Measurements from ENCODE around the gene MAML3.

Gene MAML3

GRCh38 chr4:140126261-140126660, 27.7 kb downstream of the MAML3 start:
- no peak for DNase-seq (ENCODE audit: low read depth in 2 of 2)

DNA sequence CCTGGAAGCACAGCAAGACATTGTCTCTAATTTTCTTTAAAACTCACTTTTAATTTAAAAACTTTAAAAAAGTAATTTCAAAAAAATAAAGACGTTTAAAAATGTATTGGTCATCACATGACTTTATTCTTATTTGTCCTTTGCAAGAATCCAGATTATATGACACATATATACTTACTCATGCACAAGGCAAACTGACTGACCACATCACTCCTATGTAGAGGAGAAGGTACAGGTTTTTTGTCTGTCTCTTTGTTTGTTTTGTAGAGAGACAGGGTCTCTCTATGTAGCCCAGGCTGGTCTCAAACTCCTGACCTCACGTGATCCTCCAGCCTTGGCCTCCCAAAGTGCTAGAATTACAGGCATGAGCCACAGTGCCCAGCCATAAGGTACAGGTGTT, 28.6 kb downstream of the MAML3 start:
- DNase-seq (ENCODE audit: low read depth in 2 of 2): no peak

DNA sequence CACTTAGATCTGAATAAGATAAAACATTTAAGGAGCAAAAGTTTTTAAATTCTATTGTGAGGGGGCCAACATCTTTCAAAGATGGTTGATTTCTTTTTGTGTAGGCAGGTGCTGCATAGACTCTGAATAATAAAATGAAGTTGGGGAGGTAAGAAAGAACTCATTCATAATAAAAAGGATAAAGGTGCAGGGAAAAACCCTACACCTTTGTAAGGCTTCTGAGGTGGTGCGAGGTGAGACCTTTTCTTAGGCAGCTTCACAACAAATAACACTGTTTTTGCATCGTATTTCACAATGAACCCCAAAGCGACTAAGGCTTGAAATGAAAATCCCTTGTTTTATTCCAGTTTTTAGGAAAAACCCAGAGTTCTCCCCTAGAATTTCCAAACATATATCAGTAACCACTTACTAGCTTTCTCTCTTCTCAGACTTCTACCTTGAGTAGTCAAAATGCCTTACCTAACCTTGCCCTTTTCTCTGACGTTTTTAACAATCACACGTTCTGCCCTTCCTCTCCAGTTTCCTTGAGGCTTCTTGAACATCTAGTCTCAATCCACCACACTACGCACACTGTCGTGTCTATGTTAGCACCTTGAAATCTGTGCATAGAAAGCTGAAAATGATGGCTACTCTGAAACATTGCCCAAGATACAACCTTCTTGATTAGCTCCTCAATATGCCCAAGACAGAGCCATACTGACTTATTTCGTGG, 30.2 kb downstream of the MAML3 start:
- DNase-seq (ENCODE audit: low read depth in 2 of 2): no peak

DNA sequence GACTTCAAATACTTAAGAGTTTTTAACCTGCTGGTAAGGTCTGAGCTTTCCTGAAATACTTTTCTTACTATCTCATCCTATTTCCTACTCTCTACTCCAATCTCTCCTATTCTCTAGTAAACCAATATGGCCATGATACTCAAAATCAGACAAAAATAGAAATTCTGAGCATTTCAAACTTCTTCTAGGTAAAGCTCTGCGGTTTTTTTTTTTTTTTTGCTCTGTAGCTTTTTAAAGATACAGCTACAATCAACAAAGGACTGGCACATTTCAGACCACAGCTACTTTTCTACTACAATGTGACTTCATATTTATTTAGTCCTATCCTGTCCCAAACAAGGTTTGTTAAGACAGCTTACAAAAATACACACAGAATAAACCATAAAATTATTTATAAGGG, 31.1 kb downstream of the MAML3 start:
- DNase-seq (ENCODE audit: low read depth in 2 of 2): no peak

DNA sequence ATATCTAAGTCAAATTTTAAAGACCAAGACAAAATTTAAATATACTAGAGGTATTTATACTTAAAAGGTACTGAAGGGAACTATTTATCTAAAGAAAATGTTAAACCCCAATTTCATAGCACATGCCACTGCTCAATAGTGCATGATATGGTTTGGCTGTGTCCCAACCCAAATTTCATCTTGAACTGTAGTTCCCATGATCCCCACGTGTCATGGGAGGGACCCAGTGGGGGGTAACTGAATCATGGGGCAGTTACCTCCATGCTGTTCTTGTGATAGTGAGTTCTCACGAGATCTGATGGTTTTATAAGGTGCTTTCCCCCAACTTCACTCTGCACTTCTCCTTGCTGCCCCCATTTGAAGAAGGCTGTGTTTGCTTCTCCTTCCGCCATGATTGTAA, 32.3 kb downstream of the MAML3 start:
- no peak for DNase-seq (ENCODE audit: low read depth in 2 of 2)

DNA sequence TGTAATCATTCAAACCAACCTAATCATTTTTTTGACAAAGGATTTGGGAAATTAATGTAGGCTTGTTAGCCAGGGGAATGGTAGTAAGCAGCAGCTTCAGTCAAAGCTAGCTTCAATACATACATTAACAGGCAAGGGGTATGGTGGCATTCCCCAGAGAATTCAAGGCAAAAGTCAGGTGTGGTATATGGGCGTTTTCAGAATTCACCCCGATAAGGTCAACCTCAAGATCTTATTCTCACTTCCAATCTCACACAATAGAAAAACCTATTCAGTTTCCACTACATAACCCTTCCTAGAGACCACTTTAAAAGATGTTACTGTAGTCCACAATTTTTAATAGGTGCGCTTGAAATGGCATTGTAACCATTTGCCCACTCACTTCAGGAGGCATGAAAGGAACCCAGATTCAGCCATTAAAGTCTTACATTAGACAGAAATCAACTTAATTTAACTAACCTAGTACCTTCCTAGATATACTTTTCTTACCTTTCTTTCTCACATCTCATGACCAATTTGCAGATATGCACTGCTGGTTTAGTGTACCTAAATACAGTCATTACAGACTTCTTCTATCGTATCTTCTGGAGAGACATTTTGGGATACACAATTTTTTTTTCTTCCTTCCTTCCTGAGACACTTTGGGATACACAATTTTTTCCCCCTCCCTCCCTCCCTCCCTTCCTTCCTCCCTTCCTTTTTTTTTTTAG, 34.9 kb downstream of the MAML3 start:
- DNase-seq (ENCODE audit: low read depth in 2 of 2): no peak

DNA sequence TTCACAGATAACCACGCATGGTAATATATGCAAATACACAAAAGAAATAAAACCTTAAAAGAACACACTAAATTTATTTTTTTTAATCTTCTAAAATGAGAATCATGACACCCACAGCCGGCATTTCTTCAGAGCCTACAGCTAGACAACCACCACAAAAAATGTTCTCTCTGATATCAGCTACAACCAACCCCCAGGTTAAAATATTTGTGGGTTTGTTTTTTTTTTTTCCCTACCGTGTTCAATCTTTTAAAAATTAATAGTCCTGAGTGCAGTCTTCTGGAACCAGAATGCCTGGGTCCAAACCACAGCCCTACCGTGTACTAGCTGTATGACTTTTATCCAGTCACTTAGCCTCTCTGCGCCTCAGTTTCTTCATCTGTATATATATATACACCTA, 36.0 kb downstream of the MAML3 start:
- no peak for DNase-seq (ENCODE audit: low read depth in 2 of 2)

DNA sequence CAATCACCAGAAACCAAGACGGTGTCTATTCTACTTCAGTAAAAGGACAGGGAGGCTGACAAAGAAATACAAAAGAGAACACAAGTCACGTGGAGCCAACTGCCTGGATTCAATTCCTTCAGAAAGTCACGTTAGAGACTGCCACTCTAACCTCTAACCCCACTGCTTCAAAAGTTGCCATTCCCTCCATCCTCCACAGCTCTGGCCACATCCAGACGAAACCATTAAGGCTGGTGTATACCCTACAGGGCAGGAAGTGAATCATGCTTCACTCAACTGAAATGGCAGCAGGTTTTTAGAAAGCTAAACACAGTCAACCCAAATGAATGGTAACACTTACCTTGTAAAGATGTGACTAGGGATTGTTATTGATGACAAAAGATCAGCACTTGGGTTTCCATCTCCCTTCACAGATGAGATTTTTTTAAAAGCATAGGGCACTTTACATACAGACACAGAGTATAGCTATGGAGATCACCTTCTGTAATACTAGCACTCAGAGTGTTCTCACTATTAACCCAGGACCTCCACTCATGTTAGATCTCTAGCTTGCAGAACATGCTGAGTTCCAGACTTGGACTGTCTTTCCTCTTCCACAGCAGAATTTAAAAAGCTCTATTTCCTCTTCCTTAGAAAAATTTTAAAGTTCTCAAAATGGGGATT, 37.4 kb downstream of the MAML3 start:
- no peak for DNase-seq (ENCODE audit: low read depth in 2 of 2)

GRCh38 chr4:140115140-140115539, 38.8 kb downstream of the MAML3 start:
- no peak for DNase-seq (ENCODE audit: low read depth in 2 of 2)

DNA sequence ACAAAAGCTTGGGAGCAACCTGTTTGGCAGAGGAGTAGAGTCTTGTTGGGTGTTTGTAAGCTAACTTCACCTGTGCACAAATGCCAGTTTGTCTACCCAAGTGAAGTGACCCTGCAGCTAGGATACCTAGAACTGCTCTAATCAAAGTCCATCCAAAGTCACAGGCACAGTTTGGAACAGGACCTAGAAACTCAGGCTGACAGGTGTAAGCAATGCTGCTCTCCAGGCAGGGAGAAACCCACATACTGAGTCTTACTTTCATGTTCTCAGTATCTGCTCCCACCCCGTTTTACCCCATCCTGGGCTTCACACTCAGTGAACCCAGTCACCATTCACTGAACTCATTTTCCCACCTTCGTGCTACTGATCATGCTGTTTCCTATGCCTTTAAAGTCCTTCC, 40.3 kb downstream of the MAML3 start:
- no peak for DNase-seq (ENCODE audit: low read depth in 2 of 2)

- DNase-seq (ENCODE audit: low read depth in 2 of 2): no peak
Observed at GRCh38 chr4:140112576-140112975, 41.4 kb downstream of the MAML3 start.

DNA sequence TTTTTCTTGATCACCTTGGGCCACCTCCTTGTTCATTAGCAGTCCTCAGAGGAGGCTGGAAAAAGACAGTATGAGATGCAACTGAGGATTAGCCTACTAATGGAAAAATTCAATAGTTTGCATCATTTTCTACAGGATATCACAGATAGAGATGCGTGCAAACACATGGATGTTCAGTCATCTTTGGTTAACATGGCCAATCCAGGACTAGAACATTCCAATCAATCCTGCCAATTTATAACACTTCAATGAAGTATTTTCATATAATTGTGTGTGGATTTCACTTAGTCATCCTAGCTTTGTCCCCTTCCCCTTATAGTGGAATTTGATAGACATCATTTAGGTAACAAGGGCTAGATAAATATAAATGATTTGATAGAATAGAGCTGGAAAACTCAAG, 42.7 kb downstream of the MAML3 start:
- no peak for DNase-seq (ENCODE audit: low read depth in 2 of 2)

- DNase-seq (ENCODE audit: low read depth in 2 of 2): no peak
Observed at GRCh38 chr4:140110542-140111215, 43.3 kb downstream of the MAML3 start.

DNA sequence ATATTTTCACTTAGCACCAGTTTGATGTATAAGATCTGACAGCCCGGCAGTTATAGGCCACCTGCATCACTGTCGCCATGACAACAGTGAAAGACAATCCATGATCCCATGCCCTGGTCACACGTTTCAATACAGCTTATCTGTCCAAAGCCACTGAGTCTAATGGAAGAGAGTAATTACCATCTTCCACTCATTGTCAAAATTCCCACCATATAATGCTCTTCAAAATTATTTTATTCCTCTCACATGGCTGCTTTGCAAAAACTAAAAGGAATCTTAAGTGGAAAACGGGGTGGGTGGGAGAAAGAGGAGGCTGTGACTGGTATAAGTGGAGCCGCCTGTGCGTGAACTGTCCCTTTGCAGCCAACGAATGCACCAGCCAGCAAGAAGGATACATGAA, 44.2 kb downstream of the MAML3 start:
- no peak for DNase-seq (ENCODE audit: low read depth in 2 of 2)

GRCh38 chr4:140109292-140109691, 44.7 kb downstream of the MAML3 start:
- no peak for DNase-seq (ENCODE audit: low read depth in 2 of 2)

DNA sequence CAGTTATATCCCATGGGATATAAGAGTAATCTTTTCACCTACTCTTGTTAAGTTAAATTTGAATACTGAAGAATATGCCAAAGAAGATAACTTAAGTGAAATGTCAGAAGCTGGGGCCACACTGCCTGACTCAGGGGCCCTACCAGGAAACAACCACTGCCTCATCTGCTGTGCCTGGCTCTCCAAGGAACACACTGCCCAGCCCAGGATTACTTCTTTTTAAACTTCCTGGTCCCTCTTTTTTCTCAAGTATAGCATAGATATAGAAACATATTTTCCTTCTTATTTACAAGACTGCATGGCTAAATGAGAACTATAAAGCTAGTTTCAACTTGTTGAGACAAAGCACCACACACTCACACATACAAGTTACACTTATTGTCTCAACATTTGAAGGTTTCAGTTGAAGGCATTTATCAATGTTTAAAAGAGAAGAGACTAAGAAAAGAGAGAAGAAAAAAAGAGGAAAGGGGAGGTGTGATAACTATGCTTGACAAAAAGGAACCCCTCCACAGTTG, 45.2 kb downstream of the MAML3 start:
- no peak for DNase-seq (ENCODE audit: low read depth in 2 of 2)

DNA sequence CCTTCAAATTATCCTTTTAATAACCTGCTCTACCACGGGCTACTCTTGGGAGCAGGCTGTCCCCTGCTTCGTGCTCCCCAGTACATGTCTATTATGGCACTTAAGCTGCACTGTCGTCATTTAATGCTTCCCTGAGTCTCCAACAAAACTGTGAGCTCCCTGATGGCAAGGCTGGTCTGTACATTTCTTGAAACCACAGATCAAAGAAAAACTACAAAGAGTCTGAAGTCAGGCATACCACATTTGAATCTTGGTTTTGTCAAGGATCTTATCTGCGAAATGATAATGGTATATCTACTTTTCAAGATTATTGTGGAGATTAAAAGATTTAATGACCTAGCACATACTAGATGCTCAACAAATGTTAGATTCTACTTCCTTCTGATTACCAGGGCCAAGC, 45.7 kb downstream of the MAML3 start:
- no peak for DNase-seq (ENCODE audit: low read depth in 2 of 2)

DNA sequence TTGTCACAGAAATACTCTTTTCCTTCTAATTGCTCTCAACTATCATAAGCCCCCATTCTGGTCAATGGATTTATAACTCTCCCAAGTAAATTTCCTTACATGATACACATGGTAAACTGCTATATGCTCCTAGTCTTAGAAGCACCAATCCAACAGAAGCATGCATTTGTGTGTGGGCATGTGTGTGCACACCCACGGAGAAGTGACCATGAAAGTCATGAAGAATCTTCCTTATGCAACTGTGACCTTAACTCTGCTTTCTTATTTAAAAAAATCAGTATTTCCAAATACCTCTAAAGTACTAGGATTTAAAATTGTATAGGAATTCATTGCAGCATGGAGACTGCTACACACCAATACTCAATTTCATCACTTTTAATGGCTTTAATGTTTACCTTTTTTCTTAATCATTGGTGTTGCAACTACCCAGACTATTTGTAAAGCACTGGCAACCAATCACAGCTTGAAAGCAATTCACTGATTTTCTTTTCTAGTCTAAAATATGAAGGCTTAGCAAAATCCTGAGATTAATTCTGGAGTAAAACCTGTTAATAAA, 47.6 kb downstream of the MAML3 start:
- DNase-seq (ENCODE audit: low read depth in 2 of 2): no peak

DNA sequence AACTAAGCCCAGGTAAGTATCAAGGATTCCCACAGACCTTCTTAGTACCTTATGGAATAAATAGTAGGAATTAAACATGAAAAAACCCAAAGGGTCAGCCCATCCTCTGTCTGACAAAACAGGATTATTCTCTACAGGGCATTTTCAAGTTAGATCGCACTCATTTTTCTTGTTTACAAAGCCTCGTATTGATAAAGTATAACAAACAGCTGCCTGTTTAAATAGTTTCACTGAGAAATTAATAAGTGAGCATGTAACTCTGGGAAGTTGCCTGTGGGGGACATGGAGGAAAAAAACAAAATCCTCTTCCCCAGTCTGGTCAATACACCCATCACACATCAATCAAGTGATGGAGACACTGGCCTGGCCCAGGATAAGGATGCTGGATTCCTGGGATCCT, 48.5 kb downstream of the MAML3 start:
- no peak for DNase-seq (ENCODE audit: low read depth in 2 of 2)

- no peak for DNase-seq (ENCODE audit: low read depth in 2 of 2)
Observed at GRCh38 chr4:140103676-140104075, 50.3 kb downstream of the MAML3 start.

- DNase-seq (ENCODE audit: low read depth in 2 of 2): no peak
Observed at GRCh38 chr4:140102421-140102820, 51.6 kb downstream of the MAML3 start.

GRCh38 chr4:140100771-140101170, 53.2 kb downstream of the MAML3 start:
- no peak for DNase-seq (ENCODE audit: low read depth in 2 of 2)

Measured in stimulated activated CD4-positive, alpha-beta T cell treated with anti-CD3 and anti-CD28 coated beads, Interleukin-12 subunit alpha, Interleukin-12 subunit beta, amount 100 ng/mL, for 24 hours (primary cell).